Left renal cortex interstitium (tissue), 4 donors: ENCODE results near the gene KIF22. TPM values are rescaled to one million over a fixed set of nuclear protein-coding genes. Genes with fewer than 3 reads are reported as not detected.
"Not testable (repeated sequence)": the region's sequence is repeated elsewhere in the genome, so short reads cannot be mapped to it uniquely, and the experiment has no call there.

Source experiments
- DNase-seq, 4 donors: peaks; one replicate each; pipeline ENCODE4 v3.0.0-alpha.2; 2013; ENCODE audit warnings: low read depth in 4 of 4, low spot score in 2 of 4, missing footprints in 1 of 4
- polyA plus RNA-seq, 4 donors: library from polyadenylated mRNA; unstranded; fragments of 120-200 nt; gene quantifications; one replicate each; pipeline ENCODE4 v1.2.1, GENCODE V29; 2013; ENCODE audit not compliant: insufficient read length in 4 of 4

KIF22 gene
- polyA plus RNA-seq, 4 donors = 63.1 to 82.6 (median 74.4) TPM

DNA sequence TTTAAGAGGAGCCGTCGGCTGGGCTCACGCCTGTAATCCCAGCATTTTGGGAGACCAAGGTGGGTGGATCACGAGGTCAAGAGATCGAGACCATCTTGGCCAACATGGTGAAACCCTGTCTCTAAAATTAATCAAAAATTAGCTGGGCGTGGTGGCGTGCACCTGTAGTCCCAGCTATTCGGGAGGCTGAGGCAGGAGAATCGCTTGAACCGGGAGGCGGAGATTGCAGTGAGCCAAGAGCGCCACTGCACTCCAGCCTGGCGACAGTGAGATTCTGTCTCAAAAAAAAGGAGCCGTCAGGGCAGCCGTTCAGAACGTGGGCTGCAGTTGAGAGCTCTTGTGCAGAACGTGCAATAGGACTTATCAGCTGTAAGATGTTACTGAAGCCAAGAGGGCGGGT lies 2.6 kb downstream of the KIF22 start:
- not testable (repeated sequence) for DNase-seq

DNA sequence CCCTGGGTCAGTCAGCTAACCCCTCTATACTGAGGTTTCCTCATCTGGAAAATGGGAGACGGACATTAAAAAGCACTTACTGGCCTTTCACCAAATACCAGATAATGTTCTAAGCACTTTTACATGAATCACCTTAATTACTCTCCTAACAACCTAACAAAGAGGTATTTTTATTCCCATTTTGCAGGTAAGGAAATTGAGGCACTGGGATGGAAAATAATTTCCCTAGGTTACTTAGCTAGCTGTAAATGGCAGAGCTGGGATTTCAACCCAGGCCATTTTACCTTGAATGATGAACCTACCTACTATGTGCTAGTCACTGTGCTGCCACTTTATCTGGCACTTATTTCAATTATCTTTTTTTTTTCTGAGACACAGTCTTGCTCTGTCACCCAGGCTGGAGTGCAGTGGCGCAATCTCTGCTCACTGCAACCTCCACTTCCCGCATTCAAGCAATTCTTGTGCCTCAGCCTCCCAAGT lies 3.7 kb downstream of the KIF22 start:
- no peak for DNase-seq

DNA sequence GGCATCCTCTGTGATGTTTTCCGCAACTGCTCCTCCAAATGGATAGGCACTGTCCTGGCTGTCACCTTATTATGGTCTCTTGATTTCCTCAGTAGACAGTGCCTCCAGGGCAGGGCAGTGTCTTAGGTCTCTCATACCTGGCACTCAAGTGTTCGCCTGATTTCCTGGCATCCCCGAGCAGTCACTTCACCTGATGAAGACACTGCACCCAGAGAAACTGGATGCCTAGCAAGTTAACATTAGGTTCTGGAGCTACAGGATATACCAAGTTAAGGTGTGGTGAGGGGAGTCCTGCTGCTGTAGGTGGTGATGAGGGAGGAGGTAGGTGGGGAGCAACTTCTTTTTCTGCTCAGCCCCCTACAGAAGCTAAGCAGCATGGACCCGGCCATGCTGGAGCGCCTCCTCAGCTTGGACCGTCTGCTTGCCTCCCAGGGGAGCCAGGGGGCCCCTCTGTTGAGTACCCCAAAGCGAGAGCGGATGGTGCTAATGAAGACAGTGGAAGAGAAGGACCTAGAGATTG lies 11.9 kb downstream of the KIF22 start:
- DNase-seq = no peak

DNA sequence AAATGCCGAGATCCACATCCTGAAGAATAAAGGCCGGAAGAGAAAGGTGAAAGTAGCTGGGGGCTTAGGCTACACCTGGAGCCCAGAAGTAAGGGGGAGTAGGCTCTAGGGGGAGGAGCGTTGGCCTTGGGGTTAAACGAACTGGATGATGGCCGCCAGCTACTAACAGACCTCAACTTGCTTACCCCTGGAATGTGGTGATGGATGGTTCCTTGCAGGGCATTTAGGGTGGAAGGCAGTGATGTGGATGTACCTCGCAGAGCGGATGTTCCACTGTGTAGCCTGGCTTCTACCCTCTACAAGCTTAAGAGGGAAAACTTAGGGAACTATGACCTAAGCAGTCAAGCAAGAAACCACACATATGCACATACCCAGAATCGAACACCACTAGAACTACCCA lies 13.5 kb downstream of the KIF22 start:
- no peak for DNase-seq

DNA sequence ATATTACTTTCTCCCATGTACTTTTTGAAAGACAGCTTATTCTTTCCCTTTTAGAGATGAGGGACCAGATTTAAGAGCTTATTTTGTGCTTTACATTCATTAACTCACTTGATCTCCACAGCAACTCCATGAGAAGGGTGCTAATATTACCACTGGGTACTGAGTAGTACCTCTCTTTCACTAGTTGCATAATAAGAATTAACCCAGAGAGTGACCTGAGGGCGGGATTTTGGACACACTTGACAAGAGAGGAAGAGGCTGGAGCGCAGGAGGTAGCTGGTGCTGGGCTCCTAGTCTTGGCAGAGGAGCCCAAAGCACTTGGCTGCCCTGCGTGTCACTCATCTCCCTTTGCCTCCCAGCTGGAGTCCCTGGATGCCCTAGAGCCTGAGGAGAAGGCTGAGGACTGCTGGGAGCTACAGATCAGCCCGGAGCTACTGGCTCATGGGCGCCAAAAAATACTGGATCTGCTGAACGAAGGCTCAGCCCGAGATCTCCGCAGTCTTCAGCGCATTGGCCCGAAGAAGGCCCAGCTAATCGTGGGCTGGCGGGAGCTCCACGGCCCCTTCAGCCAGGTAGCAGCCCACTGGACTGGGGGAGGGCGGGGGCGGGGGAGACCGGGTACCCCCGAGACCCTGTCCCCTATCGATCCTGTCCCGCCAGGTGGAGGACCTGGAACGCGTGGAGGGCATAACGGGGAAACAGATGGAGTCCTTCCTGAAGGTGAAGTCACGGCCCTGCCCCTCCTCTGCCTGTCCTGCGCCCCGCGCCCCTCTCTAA lies 14.1 kb downstream of the KIF22 start:
- DNase-seq = no peak

DNA sequence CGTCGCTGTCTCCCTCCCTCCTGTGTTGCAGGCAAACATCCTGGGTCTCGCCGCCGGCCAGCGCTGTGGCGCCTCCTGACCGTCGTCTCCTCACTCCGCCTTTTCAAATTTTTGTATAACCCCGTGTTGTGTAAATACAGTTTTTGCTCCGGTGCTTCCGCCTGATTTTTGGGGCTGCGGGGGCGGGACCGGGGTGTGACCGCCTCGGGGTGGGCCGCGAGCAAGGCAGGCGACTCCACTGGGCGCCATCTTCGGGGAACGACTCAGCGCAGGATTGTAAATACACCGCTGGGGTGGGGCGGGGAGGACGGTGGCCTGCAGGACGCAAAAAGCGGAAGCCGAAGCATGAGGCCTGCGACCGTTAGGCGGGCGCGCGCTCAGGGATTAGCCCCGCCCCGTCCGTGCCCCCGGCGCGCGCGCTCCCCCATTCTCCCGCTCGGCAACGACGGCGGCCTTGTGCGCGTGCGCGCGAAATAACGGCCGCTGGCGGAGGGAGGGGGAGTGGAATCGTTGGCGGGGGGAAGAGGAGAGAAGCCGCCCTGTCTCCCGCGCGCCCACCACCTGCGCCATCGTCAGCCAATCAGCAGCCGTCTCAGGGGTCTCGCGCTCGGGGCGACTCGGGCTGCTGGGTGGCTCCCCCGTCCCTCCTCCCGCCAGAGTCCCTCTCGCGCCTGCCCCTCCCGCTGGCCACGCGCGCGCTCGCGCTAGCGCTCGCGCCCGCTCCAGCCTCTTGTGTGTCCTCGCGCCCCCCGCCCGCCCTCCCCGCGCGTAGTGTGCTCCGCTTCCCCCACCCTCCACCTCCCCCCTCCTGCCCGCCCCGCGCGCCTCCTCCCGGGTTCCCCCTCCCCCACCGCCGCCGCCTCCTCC lies 14.9 kb downstream of the KIF22 start:
- peak; percentile 93 to 95 (median 94) for DNase-seq

DNA sequence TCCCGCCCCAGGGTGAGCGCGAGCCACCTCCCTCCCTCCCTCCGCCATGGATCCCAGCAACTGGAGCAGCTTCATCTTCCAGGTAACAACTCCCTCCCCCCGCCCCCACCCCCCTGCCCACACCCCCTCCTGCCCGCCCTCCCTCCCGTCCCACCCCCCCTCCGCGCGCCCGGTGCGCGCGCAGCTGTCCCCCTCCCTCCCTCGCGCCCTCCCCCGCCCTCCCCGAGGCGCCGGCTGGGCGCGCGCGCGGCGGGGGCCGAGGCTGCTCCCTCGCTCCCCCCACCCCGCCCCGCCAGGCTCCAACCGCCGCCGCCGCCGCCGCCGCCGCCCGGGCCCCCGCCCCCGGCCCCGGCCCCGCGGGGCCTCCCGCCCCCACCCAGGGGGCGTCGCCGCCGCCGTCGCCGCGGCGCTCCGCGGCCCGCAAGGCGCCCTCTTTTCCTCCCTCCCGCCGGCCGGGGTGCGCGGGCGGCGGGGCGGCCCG lies 15.6 kb downstream of the KIF22 start, which contains the start of gene MAZ:
Gene MAZ, plus strand, starts transcription at position 431 of the 481 bp plus-strand sequence. CDS start 173 bp downstream, outside the sequence.
- no peak for DNase-seq

DNA sequence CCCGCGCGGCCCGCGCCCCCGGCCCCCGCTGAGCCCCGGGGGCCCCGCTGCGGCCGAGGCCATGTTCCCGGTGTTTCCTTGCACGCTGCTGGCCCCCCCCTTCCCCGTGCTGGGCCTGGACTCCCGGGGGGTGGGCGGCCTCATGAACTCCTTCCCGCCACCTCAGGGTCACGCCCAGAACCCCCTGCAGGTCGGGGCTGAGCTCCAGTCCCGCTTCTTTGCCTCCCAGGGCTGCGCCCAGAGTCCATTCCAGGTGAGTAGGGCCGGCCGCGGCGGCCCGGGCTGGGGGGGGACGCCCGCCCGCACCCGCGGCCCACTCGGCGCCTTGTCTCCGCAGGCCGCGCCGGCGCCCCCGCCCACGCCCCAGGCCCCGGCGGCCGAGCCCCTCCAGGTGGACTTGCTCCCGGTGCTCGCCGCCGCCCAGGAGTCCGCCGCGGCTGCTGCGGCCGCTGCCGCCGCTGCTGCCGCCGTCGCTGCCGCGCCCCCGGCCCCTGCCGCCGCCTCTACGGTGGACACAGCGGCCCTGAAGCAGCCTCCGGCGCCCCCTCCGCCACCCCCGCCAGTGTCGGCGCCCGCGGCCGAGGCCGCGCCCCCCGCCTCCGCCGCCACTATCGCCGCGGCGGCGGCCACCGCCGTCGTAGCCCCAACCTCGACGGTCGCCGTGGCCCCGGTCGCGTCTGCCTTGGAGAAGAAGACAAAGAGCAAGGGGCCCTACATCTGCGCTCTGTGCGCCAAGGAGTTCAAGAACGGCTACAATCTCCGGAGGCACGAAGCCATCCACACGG lies 16.3 kb downstream of the KIF22 start:
- no peak for DNase-seq

DNA sequence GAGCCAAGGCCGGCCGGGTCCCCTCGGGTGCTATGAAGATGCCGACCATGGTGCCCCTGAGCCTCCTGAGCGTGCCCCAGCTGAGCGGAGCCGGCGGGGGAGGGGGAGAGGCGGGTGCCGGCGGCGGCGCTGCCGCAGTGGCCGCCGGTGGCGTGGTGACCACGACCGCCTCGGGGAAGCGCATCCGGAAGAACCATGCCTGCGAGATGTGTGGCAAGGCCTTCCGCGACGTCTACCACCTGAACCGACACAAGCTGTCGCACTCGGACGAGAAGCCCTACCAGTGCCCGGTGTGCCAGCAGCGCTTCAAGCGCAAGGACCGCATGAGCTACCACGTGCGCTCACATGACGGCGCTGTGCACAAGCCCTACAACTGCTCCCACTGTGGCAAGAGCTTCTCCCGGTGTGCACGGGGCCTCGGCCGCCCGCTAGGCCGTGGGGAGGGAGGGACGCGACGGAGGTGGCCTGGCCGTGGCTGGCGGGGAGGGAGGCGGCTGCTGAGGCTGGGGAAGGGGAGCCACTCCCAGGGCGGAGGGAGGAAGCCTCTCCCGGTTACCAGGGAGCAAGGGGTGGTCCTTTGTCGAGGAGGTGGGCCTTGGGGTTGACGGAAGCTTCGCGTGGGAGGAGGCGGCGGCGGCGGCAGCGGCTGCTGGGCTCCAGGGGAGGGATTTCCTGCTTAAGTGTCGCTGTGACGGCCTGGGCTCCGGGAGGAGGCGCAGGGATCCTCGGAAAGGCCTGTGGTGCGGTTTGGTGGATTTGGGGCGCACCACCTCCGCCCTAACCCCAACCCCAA lies 17.1 kb downstream of the KIF22 start:
- DNase-seq = peak in 2 of 4 donors; percentile 81 to 85

DNA sequence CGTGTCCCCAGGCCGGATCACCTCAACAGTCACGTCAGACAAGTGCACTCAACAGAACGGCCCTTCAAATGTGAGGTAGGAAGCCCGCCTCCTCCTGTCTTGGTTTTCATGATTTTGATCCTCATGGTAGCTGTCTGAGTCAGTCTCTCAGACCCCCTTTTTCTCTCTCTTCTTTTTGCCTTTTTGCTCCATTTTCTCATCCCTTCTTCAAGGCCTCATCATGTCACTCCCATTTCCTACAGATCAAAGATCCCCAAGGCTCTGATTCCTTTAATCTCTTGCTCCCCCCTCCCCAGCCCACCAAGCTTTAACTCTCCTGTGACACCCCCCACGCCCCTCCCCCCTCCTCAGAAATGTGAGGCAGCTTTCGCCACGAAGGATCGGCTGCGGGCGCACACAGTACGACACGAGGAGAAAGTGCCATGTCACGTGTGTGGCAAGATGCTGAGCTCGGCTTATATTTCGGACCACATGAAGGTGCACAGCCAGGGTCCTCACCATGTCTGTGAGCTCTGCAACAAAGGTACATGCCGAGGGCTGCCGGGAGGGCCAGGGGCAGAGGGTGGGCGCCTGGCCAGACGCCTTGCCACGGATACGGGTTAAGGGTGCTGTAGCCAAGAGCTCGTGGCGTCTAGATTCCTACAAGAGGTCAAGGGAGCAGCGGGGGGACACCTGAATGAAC lies 17.8 kb downstream of the KIF22 start:
- no peak for DNase-seq

DNA sequence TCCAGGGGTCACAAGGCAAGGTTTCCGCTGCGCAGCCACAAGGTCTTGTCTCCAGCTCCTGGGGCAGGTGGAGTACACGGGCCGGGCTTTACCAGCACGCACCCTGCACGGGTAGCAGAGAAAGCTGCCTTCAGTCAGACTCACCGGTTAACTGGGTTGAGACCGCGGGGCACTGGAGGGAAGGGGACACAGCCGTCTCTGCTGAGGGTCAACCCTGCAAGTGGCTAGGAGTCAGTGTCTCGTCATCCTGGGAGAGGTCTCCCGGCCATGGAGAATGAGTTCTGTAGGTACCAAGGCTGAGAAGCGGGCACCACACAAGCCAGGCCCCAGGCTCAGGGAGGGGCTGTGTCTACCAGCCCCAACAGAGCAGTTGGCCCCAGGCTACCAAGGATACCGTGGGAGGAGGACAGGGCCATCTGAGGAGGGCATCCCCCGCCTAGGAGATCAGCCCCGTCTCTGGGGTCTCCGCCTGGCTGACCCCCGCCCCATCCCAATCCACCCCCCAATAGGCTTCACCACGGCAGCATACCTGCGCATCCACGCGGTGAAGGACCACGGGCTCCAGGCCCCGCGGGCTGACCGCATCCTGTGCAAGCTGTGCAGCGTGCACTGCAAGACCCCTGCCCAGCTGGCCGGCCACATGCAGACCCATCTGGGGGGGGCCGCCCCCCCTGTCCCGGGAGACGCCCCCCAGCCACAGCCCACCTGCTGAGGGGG lies 18.6 kb downstream of the KIF22 start:
- no peak for DNase-seq

DNA sequence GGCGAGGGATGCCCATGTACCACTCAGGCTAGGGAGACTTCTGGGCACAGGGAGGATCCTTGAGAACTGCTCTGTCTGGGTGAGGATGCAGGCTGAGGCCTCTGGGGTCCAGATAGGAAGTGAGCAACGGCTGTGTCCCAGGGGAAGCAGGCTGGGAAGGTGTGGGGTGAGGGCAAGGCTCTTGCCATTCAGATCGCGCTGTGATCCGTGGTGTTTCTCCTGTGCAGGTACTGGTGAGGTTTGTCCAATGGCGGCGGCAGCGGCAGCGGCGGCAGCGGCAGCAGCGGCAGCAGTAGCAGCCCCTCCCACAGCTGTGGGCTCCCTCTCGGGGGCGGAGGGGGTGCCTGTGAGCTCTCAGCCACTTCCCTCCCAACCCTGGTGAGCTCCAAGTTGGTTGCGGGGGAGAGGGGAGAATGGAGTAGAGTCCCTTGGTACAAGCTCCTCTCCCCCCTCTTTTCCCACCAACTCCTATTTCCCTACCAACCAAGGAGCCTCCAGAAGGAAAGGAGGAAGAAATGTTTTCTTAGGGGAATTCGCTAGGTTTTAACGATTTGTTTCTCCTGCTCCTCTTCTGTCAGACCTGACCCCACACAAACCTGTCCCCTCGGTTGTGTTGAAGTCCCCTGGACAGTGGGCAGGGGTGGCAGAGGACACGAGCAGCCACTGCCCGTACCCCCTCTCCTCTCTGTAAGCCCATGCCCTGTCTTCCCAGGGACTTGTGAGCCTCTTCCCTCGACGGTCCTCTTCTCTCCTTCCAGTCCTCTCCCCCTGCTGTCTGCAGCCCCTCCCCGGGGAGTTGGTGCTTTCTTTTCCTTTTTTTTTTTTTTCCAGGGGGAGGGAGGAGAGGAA lies 19.5 kb downstream of the KIF22 start:
- no peak for DNase-seq

DNA sequence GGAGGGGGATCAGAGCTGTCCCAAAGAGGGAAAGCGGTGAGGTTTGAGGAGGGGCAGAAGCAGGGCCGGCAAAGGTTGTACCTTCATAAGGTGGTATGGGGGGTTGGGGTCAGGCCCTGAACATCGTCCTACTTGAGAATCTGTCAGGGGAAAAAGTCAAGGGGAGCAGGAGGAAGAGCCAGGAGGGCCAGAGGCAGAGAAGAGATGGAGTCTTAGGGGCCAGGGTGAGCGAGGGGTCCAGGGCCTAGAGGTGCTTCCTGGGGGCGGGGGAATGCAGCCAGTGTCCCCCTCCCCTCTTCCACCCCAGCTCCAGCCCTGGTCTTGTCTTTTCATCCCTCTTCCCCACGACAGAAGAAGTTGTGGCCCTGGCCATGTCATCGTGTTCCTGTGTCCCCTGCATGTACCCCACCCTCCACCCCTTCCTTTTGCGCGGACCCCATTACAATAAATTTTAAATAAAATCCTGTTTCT lies 20.2 kb downstream of the KIF22 start:
- no peak for DNase-seq

DNA sequence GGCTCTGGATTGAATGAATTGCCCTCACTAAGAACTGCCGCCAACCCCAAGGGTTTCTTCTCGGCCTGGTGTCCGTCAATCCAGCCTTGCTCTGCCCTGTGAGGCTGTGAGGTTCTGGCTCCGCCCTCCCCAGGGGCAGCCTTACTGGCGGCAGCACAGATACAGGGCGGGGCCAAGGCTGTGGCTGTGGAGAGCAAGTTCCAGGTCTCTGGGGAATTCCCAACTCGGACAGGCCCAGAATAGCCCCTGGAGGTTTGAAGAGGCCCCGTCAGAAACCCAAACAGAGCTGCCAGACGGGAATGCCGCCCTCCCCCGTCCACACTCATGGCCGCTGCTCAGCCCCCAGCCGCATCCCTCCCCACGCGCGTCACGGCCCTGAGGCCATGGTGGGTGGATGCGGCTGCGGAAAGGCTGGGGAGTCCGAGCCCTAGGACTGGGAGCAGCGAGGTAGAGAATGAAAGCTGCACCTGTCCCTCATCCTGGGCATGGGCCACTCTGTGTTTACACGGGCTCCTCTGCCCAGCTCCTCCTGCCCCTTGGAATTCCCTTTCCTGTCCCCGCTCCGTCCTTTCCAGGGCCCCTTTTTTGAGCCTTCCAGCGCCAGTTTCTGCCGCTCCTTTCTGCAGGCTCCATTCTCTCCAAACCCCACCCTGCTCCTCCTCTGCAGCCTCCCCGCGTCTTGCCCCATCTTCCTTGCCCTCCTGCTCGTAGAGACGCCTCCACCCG lies 20.8 kb downstream of the KIF22 start:
- DNase-seq = peak in 3 of 4 donors; percentile 78 to 94 (median 87)

DNA sequence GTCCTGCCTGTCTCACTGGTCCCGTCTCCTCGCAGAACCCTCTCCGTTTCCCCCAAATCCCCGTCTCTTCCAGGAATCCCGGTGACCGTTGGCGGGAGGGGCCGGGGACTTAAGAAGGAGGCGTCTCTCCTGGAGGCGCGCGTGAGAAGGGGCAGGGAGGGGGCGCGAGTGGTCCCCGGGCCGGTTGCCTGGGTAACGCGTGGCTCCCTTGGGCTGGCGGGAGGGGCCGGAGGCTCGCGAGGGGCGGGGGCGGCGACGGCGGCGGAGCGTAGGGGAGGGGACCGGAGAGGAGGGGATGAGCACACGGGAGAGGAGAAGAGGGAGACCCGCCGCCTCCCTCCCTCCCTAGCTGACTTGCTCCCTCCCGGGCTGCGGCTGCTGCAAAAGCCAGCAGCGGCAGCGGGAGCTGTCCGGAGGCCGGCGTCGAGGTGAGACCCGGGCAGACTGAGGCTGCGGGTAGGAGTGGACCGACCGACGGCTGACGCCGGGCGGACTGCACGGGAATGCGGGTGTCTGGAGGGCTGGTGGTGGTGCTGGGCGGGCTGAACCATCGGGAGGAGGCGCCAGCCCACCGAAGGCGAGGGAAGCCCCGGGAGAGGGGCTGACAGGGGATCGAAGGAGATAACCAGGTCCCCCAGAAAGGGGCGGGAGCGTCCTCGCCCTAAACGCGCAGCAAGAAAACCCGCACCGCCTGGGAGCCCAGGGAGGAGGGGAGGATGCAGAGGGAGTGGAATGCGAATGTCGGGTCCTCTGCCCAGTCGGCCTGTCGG lies 21.5 kb downstream of the KIF22 start, which contains the start of gene PRRT2:
Gene PRRT2, plus strand, starts transcription at position 298 of the 770 bp plus-strand sequence. CDS start 862 bp downstream, outside the sequence.
- DNase-seq = no peak
